AG04450 (cell line): Measurements from ENCODE around the gene TRABD. TPM values are rescaled to one million over a fixed set of nuclear protein-coding genes. Genes with fewer than 3 reads are reported as not detected.

Experiments used
- CTCF ChIA-PET: fragments of 300-600, 350-600 bp; formaldehyde crosslinking; extraction: SDS; loops from one replicate; lab custom pipeline; 2022; ENCODE audit warnings: antibody characterized with exemption, inconsistent platforms; lab: Charles Lee
- POLR2A ChIA-PET: fragments of 350-600 bp; formaldehyde crosslinking; extraction: SDS; loops from one replicate; lab custom pipeline; 2021; ENCODE audit warnings: antibody characterized with exemption, inconsistent platforms; lab: Yijun Ruan, JAX
- DNase-seq: peaks from one replicate; pipeline ENCODE4 v3.0.0-alpha.2; 2011; ENCODE audit warnings: low read depth, low spot score
- H3K27ac ChIP-seq: one replicate; pipeline ENCODE4 v1.5.1; 2012; ENCODE audit warnings: low read depth, low read length, control low read depth
- H3K27me3 ChIP-seq: one replicate; pipeline ENCODE4 v1.6.0; 2012; ENCODE audit warnings: low read length; ENCODE audit not compliant: control insufficient read depth, insufficient read depth
- H3K4me3 ChIP-seq: 2 replicates; pipeline ENCODE4 v1.5.1; 2011; ENCODE audit warnings: mild to moderate bottlenecking, low read depth, low read length, control low read depth
- H3K9me3 ChIP-seq: 2 replicates; pipeline ENCODE4 v1.5.1; 2012; ENCODE audit warnings: low read length; ENCODE audit not compliant: control insufficient read depth, insufficient read depth
- polyA plus RNA-seq: library from polyadenylated mRNA; depleted of rRNA; stranded (reverse); fragments of >200 nt; gene quantifications from 2 replicates; pipeline ENCODE4 v1.2.3, GENCODE V29; 2011
- TF ChIP-seq, protein P1 (sequence below): IDR thresholded peaks from 2 replicates; pipeline ENCODE4 v1.5.1; 2011; ENCODE audit warnings: low read depth, low read length, control low read depth, inconsistent platforms

TRABD gene
- polyA plus RNA-seq, 1 experiment = 8.7 TPM

DNA sequence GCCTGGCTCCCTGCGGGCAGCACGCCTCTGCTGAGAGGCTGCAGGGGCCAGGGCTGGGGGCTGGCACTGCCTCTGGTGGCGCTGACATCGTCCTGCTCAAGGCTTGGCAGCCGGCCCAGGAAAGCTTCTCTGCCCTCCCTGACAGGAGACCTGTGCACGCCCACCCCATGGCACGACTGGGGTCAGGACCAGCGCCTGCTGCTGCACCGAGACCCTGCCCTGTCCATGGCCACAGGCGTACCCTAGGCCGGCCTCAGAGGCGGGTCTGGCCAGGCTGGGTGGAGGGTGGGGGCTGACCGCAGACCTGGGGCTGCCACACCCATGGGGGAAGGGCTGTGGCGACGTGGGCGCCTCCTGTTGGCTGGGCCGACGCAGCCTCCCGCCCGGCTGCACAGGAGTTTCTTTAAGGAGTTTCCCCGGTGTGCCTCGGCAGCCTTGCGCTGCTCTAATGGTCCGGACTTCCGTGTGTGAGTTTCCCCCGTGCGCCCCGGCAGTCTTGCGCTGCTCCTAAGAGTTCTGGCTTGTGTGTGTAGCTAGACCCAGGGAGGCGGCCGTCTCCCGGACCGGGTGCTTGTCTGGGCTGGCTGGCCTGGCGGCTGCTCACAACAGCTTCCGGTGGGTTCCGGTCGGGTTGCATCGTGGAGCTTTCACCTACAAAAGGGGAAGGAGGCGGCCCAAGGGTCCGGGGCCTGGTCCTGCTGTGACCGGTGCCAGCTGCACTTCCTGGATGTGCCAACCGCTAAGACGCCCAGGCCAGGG is 4.6 kb downstream of the TRABD start:
- H3K27ac ChIP-seq = peak overlapping the region; percentile 39

DNA sequence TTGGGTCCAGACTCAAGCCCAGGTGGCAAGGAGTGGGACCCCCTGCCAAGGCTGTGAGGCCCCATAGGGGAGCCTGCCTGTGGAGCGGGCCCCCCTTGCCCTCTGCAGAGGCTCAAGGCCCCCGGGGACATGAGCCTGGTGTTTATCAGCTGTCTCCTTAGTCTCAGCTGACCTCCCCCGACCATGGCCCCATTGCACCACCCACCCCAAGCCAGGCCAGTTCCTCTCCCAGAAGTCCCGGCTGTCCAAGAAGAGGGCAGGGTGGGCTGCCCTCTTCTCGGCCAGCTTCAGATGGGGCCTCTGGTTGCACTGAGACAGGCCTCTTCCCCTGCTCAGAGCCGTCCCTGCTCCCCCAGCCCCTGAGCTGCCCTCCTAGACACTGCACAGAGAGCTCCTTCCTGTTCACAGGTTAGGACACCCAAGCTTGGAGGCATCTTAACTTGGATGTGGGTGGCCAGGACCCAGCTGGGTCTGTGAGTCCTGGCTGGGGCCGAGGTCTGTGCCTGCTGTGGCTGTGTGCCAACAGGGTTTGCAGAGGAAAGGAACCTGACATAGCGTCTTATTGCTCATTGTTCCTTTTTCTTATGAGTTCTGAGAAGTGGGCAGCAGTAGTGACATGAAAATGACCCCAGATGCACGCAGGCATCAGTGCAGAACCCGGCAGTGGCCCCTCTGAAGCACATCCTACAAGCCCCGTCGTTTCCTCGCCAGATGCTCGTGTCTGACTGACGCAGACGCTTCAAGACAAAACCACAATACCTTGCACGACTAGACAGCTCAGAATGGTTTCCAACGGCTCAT is 5.4 kb downstream of the TRABD start:
- ChIA-PET CTCF (interaction anchor here (0.6 kb wide), 1 partner anchor 206 kb away, joined by 3 read pairs; no protein-coding TSS in a partner anchor), POLR2A (no interaction called here)
- DNase-seq = no peak
- Histone ChIP-seq H3K9me3 (no peaks in the 10 kb centered on the region; the same call in 1 of the 2 replicates), H3K4me3 (peak overlapping the region; percentile 42), H3K27me3 (no peaks in the 10 kb centered on the region), H3K27ac (peak overlapping the region; percentile 39)
- TF ChIP-seq, protein P1, sequence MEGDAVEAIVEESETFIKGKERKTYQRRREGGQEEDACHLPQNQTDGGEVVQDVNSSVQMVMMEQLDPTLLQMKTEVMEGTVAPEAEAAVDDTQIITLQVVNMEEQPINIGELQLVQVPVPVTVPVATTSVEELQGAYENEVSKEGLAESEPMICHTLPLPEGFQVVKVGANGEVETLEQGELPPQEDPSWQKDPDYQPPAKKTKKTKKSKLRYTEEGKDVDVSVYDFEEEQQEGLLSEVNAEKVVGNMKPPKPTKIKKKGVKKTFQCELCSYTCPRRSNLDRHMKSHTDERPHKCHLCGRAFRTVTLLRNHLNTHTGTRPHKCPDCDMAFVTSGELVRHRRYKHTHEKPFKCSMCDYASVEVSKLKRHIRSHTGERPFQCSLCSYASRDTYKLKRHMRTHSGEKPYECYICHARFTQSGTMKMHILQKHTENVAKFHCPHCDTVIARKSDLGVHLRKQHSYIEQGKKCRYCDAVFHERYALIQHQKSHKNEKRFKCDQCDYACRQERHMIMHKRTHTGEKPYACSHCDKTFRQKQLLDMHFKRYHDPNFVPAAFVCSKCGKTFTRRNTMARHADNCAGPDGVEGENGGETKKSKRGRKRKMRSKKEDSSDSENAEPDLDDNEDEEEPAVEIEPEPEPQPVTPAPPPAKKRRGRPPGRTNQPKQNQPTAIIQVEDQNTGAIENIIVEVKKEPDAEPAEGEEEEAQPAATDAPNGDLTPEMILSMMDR = no peak

More for the DNA sequence above, 4.6 kb downstream of the TRABD start:
- Histone ChIP-seq H3K27me3 (no peaks in the 10 kb centered on the region), H3K4me3 (peak overlapping the region; percentile 42), H3K9me3 (no peaks in the 10 kb centered on the region; the same call in 1 of the 2 replicates)
- POLR2A ChIA-PET = no interaction called here
- no peak for DNase-seq
- CTCF ChIA-PET = interaction anchor here (0.6 kb wide), 1 partner anchor 472 kb away, joined by 3 read pairs; no protein-coding TSS in a partner anchor
- TF ChIP-seq, protein P1 = peak; percentile 24; the same call in 1 of the 2 replicates

DNA sequence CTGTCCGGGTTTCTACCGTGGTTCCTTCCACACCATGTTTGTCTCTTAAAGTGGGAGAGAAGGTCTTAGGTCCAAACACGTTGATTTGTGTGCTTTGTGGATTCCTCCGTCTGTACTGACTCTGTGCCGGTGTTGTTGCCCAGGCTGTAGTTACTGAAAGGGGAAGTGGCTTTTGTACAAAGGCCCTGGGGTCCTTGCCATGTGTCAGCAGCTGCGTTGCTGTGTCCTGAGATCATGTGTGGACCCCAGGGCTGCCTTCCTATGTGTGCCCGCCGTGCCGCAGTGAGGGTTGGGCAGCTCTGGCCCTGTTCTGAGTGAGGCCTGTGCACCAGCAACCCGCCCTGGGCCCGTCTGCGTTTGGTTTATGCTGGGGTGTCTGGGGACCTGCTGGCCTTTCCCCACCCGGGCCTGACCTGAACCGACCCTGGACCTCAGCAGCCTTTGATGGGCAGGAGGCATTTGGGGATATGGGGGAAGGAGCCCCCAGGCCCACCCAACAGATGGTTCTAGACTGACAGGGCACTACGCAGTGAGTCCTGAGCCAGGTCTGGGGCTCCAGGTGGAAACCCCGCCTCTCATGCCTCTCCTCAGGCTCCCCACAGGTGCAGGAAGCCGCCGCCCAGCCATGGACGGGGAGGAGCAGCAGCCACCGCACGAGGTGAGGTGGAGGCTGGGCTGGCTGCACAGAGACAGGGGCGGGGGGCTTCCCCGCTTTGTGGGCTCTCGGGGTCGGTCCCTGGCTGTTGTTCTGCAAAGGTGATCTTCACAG is 6.9 kb downstream of the TRABD start:
- Histone ChIP-seq H3K27ac (no peak overlapping the region), H3K9me3 (no peaks in the 10 kb centered on the region; the same call in 1 of the 2 replicates), H3K27me3 (no peaks in the 10 kb centered on the region), H3K4me3 (no peak overlapping the region)
- ChIA-PET POLR2A (no interaction called here), CTCF (no interaction called here)
- no peak for DNase-seq
- TF ChIP-seq, protein P1 = no peak

DNA sequence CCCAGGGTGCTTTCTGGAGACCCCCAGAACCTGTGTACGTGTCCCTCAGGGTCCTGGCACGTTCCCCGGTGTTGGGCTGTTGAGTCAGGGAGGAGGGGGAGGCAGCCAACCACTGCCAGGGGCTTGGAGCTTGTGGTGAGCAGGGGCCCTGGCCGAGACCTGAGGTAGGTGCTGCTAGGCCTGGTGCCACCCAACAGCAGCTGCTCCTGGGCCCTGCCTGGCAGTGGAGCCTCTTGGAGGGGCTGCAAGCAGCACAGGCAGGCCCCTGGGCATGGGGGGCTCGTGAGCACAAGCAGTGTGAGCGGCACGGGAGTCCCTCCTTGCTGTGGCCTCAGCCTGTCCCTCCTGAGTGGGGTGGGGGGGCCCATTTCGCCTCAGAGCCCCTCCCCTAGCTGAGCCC is 7.9 kb downstream of the TRABD start:
- Histone ChIP-seq H3K4me3 (no peak overlapping the region), H3K27ac (no peak overlapping the region), H3K9me3 (no peaks in the 10 kb centered on the region; the same call in 1 of the 2 replicates), H3K27me3 (no peaks in the 10 kb centered on the region)
- ChIA-PET CTCF (no interaction called here), POLR2A (no interaction called here)
- no peak for DNase-seq
- TF ChIP-seq, protein P1 = no peak
